HCT116 (cell line): ENCODE data around the gene MTSS2. TPM values are rescaled to one million over a fixed set of nuclear protein-coding genes. Genes with fewer than 3 reads are reported as not detected.

Experiments used
- ATAC-seq: fragments of 200-7000 bp; cut with Tn5 transposase; 2 replicates; pipeline ENCODE4 v1.9.1; 2020; ENCODE audit warnings: mild to moderate bottlenecking, moderate library complexity
- BruUV-seq: library from RNA; stranded (reverse); fragments of 400-500 nt; replicated peaks from 2 replicates; lab custom pipeline; 2021; lab: Mats Ljungman, UMichigan
- CTCF ChIA-PET: fragments of 300-600 bp; sonication (Branson Sonifier 250); formaldehyde crosslinking; loops from one replicate; lab custom pipeline; 2021; ENCODE audit warnings: antibody characterized with exemption; lab: Charles Lee
- POLR2A ChIA-PET: fragments of 300-600, 350-600 bp; sonication (Branson Sonifier 250); formaldehyde crosslinking; loops from one replicate; lab custom pipeline; 2021; ENCODE audit warnings: antibody characterized with exemption; lab: Charles Lee
- RAD21 ChIA-PET, 2 experiments: fragments of 300-600 bp; sonication (Branson Sonifier 250); formaldehyde crosslinking; loops; one replicate each; lab custom pipeline; 2023; ENCODE audit warnings: low total read pairs in 2 of 2; ENCODE audit not compliant: uncharacterized antibody in 2 of 2, unreplicated experiment in 2 of 2, low non-redundant PET in 1 of 2; lab: Charles Lee
- DNase-seq: peaks from one replicate; pipeline ENCODE4 v3.0.0-alpha.2; 2010; ENCODE audit warnings: low read depth, low spot score
- H2AFZ ChIP-seq: fragments of 200-600 bp; shearing (Covaris generic), sonication (generic); 2 replicates; pipeline ENCODE4 v1.6.1; 2017; ENCODE audit warnings: low read depth, mixed run types, mixed read lengths, antibody characterized with exemption, low read length; ENCODE audit not compliant: poor library complexity, severe bottlenecking
- H3K27ac ChIP-seq: 2 replicates; pipeline ENCODE4 v1.5.1; 2012; ENCODE audit warnings: low read depth, low read length
- H3K27me3 ChIP-seq: fragments of 200-600 bp; sonication (generic); 2 replicates; pipeline ENCODE4 v1.6.1; 2016; ENCODE audit warnings: mixed run types, low read length, mixed read lengths; ENCODE audit not compliant: insufficient read depth
- H3K36me3 ChIP-seq, 2 experiments: fragments of 200-500 bp in 1 of 2; fragments of 200-600 bp in 1 of 2; sonication (Bioruptor generic) in 1 of 2; sonication (generic) in 1 of 2; 2 replicates each; pipeline versions ENCODE4 v1.5.1 to v1.6.1; 2014 to 2016; ENCODE audit warnings: low read length in 2 of 2, inconsistent platforms in 1 of 2, mixed read lengths in 1 of 2, mixed run types in 1 of 2; ENCODE audit not compliant: insufficient read depth in 2 of 2, control insufficient read depth in 1 of 2
- H3K4me1 ChIP-seq, 2 experiments: fragments of 200-600 bp in 1 of 2; sonication (generic) in 1 of 2; 2 replicates each; pipeline versions ENCODE4 v1.5.1 to v1.6.1; 2012 to 2017; ENCODE audit warnings: low read length in 2 of 2, inconsistent platforms in 1 of 2, mild to moderate bottlenecking in 1 of 2, mixed read lengths in 1 of 2, mixed run types in 1 of 2, moderate library complexity in 1 of 2; ENCODE audit not compliant: insufficient read depth in 2 of 2, control insufficient read depth in 1 of 2
- H3K4me2 ChIP-seq: fragments of 200-600 bp; sonication (generic); 2 replicates; pipeline ENCODE4 v1.6.1; 2017; ENCODE audit warnings: mixed run types, low read length, mixed read lengths
- H3K4me3 ChIP-seq, 2 experiments: fragments of 200-600 bp in 1 of 2; sonication (generic) in 1 of 2; replicated peaks in 1 of 2; 2 replicates each; pipeline ENCODE4 v1.5.1; 2011 to 2016; ENCODE audit warnings: low read length in 2 of 2, control low read depth in 1 of 2, low read depth in 1 of 2, mild to moderate bottlenecking in 1 of 2, mixed read lengths in 1 of 2, mixed run types in 1 of 2
- H3K79me2 ChIP-seq: fragments of 200-600 bp; sonication (generic); 2 replicates; pipeline ENCODE4 v1.6.1; 2017; ENCODE audit warnings: mild to moderate bottlenecking, mixed run types, low read length, moderate library complexity, mixed read lengths; ENCODE audit not compliant: insufficient read depth
- H3K9ac ChIP-seq: fragments of 200-600 bp; sonication (generic); 2 replicates; pipeline ENCODE4 v1.6.1; 2016; ENCODE audit warnings: low read length, mixed read lengths
- H3K9me2 ChIP-seq: fragments of 200-600 bp; sonication (generic), shearing (Covaris generic); 2 replicates; pipeline ENCODE4 v1.6.1; 2017; ENCODE audit warnings: mixed run types, mild to moderate bottlenecking, moderate library complexity; ENCODE audit not compliant: insufficient read depth
- H3K9me3 ChIP-seq, 2 experiments: fragments of 200-500 bp in 1 of 2; fragments of 200-600 bp in 1 of 2; sonication (Bioruptor generic) in 1 of 2; sonication (generic) in 1 of 2; 2 replicates each; pipeline ENCODE4 v1.6.1; 2014 to 2017; ENCODE audit warnings: low read length in 2 of 2, mixed read lengths in 2 of 2, inconsistent platforms in 1 of 2, low read depth in 1 of 2, mild to moderate bottlenecking in 1 of 2, mixed run types in 1 of 2, moderate library complexity in 1 of 2; ENCODE audit not compliant: control insufficient read depth in 1 of 2, insufficient read depth in 1 of 2
- H4K20me1 ChIP-seq: fragments of 200-600 bp; sonication (generic), shearing (Covaris generic); 2 replicates; pipeline ENCODE4 v1.6.1; 2017; ENCODE audit warnings: mixed run types, mild to moderate bottlenecking, moderate library complexity; ENCODE audit not compliant: insufficient read depth
- ATF3 ChIP-seq: IDR thresholded peaks from 2 replicates; pipeline ENCODE4 v1.6.1; 2012
- CBX3 ChIP-seq: IDR thresholded peaks from 2 replicates; pipeline ENCODE4 v1.6.1; 2012; ENCODE audit warnings: low read depth
- CEBPB ChIP-seq: IDR thresholded peaks from 2 replicates; pipeline ENCODE4 v1.6.1; 2012; ENCODE audit warnings: low read depth
- ELF1 ChIP-seq: IDR thresholded peaks from 2 replicates; pipeline ENCODE4 v1.6.1; 2012; ENCODE audit warnings: low read depth, borderline replicate concordance
- EZH2 ChIP-seq: fragments of 200-600 bp; sonication (generic); IDR thresholded peaks from 2 replicates; pipeline ENCODE4 v1.6.1; 2017; ENCODE audit warnings: antibody characterized with exemption, mixed run types
- EZH2phosphoT487 ChIP-seq: fragments of 200-600 bp; IDR thresholded peaks from 2 replicates; pipeline ENCODE4 v1.6.1; 2018; ENCODE audit warnings: antibody characterized with exemption, borderline replicate concordance
- FOSL1 ChIP-seq: IDR thresholded peaks from 2 replicates; pipeline ENCODE4 v1.6.1; 2012; ENCODE audit warnings: low read depth
- JUND ChIP-seq: IDR thresholded peaks from 2 replicates; pipeline ENCODE4 v1.6.1; 2012
- MAX ChIP-seq: IDR thresholded peaks from 2 replicates; pipeline ENCODE4 v1.6.1; 2012
- POLR2AphosphoS5 ChIP-seq: IDR thresholded peaks from 2 replicates; pipeline ENCODE4 v1.6.1; 2011; ENCODE audit warnings: mild to moderate bottlenecking, low read depth, low read length, moderate library complexity
- RAD21 ChIP-seq: IDR thresholded peaks from 2 replicates; pipeline ENCODE4 v1.6.1; 2012; ENCODE audit warnings: low read depth, mild to moderate bottlenecking
- SIN3A ChIP-seq: IDR thresholded peaks from 2 replicates; pipeline ENCODE4 v1.6.1; 2012; ENCODE audit warnings: low read depth
- SP1 ChIP-seq: IDR thresholded peaks from 2 replicates; pipeline ENCODE4 v1.6.1; 2012; ENCODE audit warnings: low read depth
- SRF ChIP-seq: IDR thresholded peaks from 2 replicates; pipeline ENCODE4 v1.6.1; 2012; ENCODE audit warnings: low read depth
- YY1 ChIP-seq: IDR thresholded peaks from 2 replicates; pipeline ENCODE4 v1.6.1; 2011; ENCODE audit warnings: low read length, low read depth, moderate library complexity, mild to moderate bottlenecking; ENCODE audit not compliant: insufficient replicate concordance; ENCODE audit errors: extremely low read depth
- ZFX ChIP-seq: fragments of 450-650 bp; IDR thresholded peaks from 2 replicates; pipeline ENCODE4 v1.6.1; 2017
- ZNF274 ChIP-seq: fragments of 200-500 bp; sonication (Bioruptor generic); IDR thresholded peaks from 2 replicates; pipeline ENCODE4 v1.6.1; 2014; ENCODE audit warnings: mild to moderate bottlenecking, low read depth, low read length, inconsistent platforms
- intact Hi-C: fragments of 100-400 bp; cut with micrococcal nuclease; formaldehyde crosslinking; loops from 2 replicates; pipeline ENCODE4 v1.10.0; 2022
- total RNA-seq: library from RNA; stranded (reverse); gene quantifications from one replicate; pipeline ENCODE4 v1.2.1, GENCODE V29; 2021; ENCODE audit not compliant: unreplicated experiment

The MTSS2 gene
- total RNA-seq, 1 experiment from 2014 or later = 41.8 TPM

DNA sequence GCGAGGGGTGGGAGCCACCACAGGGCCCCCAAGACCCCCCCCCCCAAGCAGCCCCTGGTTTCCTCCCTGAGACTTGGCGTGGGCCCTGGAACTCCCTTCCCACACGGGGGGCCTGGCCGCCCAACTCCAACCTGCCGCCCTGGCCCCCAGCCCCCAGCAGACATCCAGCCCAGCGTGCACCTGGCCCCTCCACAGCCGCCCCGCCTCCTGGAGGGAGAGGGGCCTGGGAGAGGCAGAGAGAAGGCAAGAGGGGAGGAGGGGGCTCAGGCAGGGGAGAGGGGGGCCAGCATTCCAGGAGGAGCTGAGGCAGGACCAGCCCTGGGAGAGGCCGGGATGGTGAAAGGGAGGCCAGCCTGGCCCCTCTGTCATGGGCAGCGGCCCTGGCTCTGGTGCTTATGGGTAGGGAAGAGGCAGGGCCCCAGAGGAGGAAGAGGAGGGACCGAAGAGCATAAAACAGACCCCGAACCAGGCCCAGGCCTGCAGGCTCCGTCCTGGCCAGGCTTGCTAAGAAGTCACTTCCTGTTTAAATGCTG lies 22.8 kb downstream of the MTSS2 start:
- BruUV-seq = no TSS peak
- Histone ChIP-seq H3K4me2 (no peak overlapping the region), H3K27me3 (no peaks in the 10 kb centered on the region), H3K27ac (no peak overlapping the region), H4K20me1 (no peaks in the 10 kb centered on the region), H3K4me3 (no peak overlapping the region), H3K9me3 (no peaks in the 10 kb centered on the region), H3K36me3 (peaks cover 0 to 6% of the 10 kb centered on the region in 2 experiments; a peak in 2 of 4 replicates), H3K9ac (no peak overlapping the region), H2AFZ (no peak overlapping the region), H3K9me2 (no peaks in the 10 kb centered on the region), H3K4me1 (no peaks in the 10 kb centered on the region), H3K79me2 (no peaks in the 10 kb centered on the region)
- ChIA-PET RAD21 (interaction anchor here in 1 of 2 experiments (1.2 kb wide), 1 partner anchor 108 kb away, joined by 3 read pairs; no protein-coding TSS in a partner anchor), CTCF (interaction anchor here (1.7 kb wide), 1 partner anchor 108 kb away, joined by 8 read pairs; no protein-coding TSS in a partner anchor), POLR2A (no interaction called here)
- DNase-seq (no peak), ATAC-seq (peak; percentile 17; the same call in 1 of the 2 replicates)
- TF ChIP-seq CBX3 (no peak), POLR2AphosphoS5 (0 out of 2 replicates have a peak, but pooled peaks have one; percentile 19)
- intact Hi-C loops = no loop called here

DNA sequence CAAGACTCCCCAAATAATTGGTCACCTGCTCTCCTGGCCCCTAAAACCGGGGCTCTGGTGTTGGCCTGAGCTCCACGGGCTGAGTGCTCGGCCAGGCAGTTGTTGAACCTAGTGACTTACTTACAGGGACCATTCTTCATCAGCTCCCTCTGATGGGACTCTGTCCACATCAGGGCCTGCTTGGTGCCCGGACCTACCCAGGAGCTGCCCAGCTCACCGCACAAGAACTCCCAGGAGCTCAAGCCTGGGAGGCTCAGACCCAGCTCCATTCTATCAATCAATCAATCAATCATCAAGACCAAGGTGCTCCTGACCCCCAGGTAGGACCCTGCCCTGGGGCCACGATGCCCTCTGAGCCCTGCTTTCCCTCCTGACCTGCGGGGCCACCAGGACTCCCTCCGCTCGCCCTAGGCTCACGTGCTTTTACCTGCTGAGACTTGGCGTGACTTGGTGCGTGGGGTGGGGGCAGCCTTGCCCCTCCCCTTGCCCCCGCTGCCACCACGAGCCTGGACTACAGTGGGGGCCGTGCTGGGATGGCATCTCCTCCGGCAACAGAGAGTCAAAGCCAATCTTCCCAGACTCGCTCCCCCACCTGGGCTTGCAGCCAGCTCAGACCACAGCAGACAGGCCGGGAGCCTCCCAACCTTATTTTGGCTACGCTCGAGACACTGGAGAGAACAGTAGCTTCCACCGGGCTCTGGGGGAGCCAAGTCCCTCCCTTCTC lies 23.8 kb downstream of the MTSS2 start:
- intact Hi-C loops = no loop called here
- ChIA-PET RAD21 (interaction anchor here in 1 of 2 experiments (1.2 kb wide), 1 partner anchor 109 kb away, joined by 3 read pairs; no protein-coding TSS in a partner anchor), CTCF (interaction anchor here (1.7 kb wide), 1 partner anchor 109 kb away, joined by 8 read pairs; no protein-coding TSS in a partner anchor), POLR2A (no interaction called here)
- Histone ChIP-seq H3K79me2 (no peaks in the 10 kb centered on the region), H3K9me2 (no peaks in the 10 kb centered on the region), H3K4me1 (no peaks in the 10 kb centered on the region), H3K27ac (no peak overlapping the region), H3K27me3 (no peaks in the 10 kb centered on the region), H3K4me2 (no peak overlapping the region), H3K4me3 (no peak overlapping the region), H2AFZ (no peak overlapping the region), H3K9ac (no peak overlapping the region), H4K20me1 (no peaks in the 10 kb centered on the region), H3K9me3 (no peaks in the 10 kb centered on the region), H3K36me3 (peaks cover 0 to 6% of the 10 kb centered on the region in 2 experiments; a peak in 2 of 4 replicates)
- TSS peak; percentile 57 for BruUV-seq
- ATAC-seq (peak; percentile 25), DNase-seq (no peak)
- TF ChIP-seq FOSL1 (no peak), CEBPB (no peak), ELF1 (no peak), EZH2phosphoT487 (no peak), ZFX (no peak), SIN3A (no peak), RAD21 (no peak), EZH2 (no peak), YY1 (no peak), SP1 (no peak), ZNF274 (no peak), ATF3 (no peak), SRF (no peak), MAX (no peak), JUND (no peak), POLR2AphosphoS5 (no peak)
